Activated naive CD8-positive, alpha-beta T cell treated with anti-CD3 and anti-CD28 coated beads for 36 hours (primary cell): Measurements from ENCODE around the gene TOM1L2. TPM values are rescaled to one million over a fixed set of nuclear protein-coding genes. Genes with fewer than 3 reads are reported as not detected.

Experiments
- DNase-seq: peaks from one replicate; pipeline ENCODE4 v3.0.0; 2021
- H3K27ac Mint-ChIP-seq: one replicate; pipeline ENCODE4 v1.8.0; 2022; ENCODE audit warnings: mild to moderate bottlenecking, moderate library complexity, mixed read lengths
- H3K27me3 Mint-ChIP-seq: one replicate; pipeline ENCODE4 v1.8.0; 2022; ENCODE audit warnings: mild to moderate bottlenecking, mixed read lengths
- H3K36me3 Mint-ChIP-seq: one replicate; pipeline ENCODE4 v1.8.0; 2021; ENCODE audit warnings: mild to moderate bottlenecking, mixed read lengths
- H3K4me1 Mint-ChIP-seq: one replicate; pipeline ENCODE4 v1.8.0; 2021; ENCODE audit warnings: mixed read lengths
- H3K4me3 Mint-ChIP-seq: one replicate; pipeline ENCODE4 v1.8.0; 2022; ENCODE audit warnings: mild to moderate bottlenecking, moderate library complexity, mixed read lengths
- H3K9me3 Mint-ChIP-seq: one replicate; pipeline ENCODE4 v1.8.0; 2022; ENCODE audit warnings: mixed read lengths
- total RNA-seq, 2 experiments: library from RNA; stranded (reverse); gene quantifications; one replicate each; pipeline ENCODE4 v1.2.3, GENCODE V29; 2021

TOM1L2 gene
- total RNA-seq, 2 experiments from 2014 or later: 8.5 to 9.0 TPM

DNA sequence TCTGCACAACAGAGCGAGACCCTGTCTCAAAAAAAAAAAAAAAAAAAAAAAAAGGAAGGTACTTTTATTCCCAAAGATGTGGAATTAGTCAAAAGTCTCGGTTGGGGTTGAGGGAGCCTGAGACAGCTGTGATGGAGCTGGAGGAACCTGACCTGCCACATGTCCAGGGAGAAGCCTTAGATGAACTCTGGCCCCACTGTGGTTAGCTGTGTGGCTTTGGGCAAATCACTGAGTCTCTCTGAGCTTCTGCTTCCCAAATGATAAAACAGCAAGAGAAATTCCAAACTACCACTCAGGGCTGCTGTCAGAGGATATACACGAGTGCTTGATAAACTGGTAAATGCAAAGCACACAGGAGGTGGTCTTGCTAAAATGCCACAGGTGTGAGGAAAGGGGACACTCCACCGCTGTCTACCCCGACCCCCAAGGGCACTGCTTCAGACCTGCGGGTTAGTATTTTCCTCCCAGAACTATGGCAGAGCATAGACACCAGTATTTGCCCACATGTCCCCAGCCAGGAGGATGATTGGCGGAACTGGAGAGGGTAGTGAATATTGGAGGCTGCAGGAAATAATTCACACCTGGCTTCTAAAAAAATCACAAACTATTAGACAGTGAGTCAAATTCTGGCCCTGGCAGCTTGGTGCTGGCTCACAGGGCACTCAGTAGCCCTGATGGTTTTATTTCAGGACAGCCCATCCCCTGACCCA is 15.1 kb upstream of the TOM1L2 start:
- H3K36me3 Mint-ChIP-seq: no peaks in the 10 kb centered on the region
- no peaks in the 10 kb centered on the region for H3K4me1 Mint-ChIP-seq
- no peak overlapping the region for H3K4me3 Mint-ChIP-seq
- no peak overlapping the region for H3K27ac Mint-ChIP-seq
- DNase-seq: no peak
- H3K27me3 Mint-ChIP-seq: no peaks in the 10 kb centered on the region
- H3K9me3 Mint-ChIP-seq: no peaks in the 10 kb centered on the region

GRCh38 chr17:17985555-17985954 is 13.4 kb upstream of the TOM1L2 start:
- DNase-seq: peak; percentile 14
- Mint-ChIP-seq H3K4me1 (no peaks in the 10 kb centered on the region), H3K9me3 (no peaks in the 10 kb centered on the region), H3K36me3 (no peaks in the 10 kb centered on the region), H3K27ac (no peak overlapping the region), H3K4me3 (no peak overlapping the region), H3K27me3 (no peaks in the 10 kb centered on the region)

GRCh38 chr17:17985153-17985552 is 13.0 kb upstream of the TOM1L2 start:
- no peak for DNase-seq
- H3K9me3 Mint-ChIP-seq: no peaks in the 10 kb centered on the region

GRCh38 chr17:17983776-17984175 is 11.6 kb upstream of the TOM1L2 start:
- H3K4me3 Mint-ChIP-seq: no peak overlapping the region
- no peaks in the 10 kb centered on the region for H3K36me3 Mint-ChIP-seq
- no peaks in the 10 kb centered on the region for H3K9me3 Mint-ChIP-seq
- no peak for DNase-seq
- no peaks in the 10 kb centered on the region for H3K27me3 Mint-ChIP-seq
- H3K4me1 Mint-ChIP-seq: no peaks in the 10 kb centered on the region
- no peak overlapping the region for H3K27ac Mint-ChIP-seq

More at GRCh38 chr17:17985153-17985552, 13.0 kb upstream of the TOM1L2 start:
- Mint-ChIP-seq H3K27me3 (no peaks in the 10 kb centered on the region), H3K36me3 (no peaks in the 10 kb centered on the region), H3K4me1 (no peaks in the 10 kb centered on the region), H3K4me3 (no peak overlapping the region), H3K27ac (no peak overlapping the region)

GRCh38 chr17:17983376-17983775 is 11.2 kb upstream of the TOM1L2 start:
- Mint-ChIP-seq H3K9me3 (no peaks in the 10 kb centered on the region), H3K27me3 (no peaks in the 10 kb centered on the region), H3K36me3 (no peaks in the 10 kb centered on the region), H3K4me1 (no peaks in the 10 kb centered on the region), H3K27ac (no peak overlapping the region), H3K4me3 (no peak overlapping the region)
- no peak for DNase-seq

GRCh38 chr17:17982801-17983200 is 10.6 kb upstream of the TOM1L2 start:
- Mint-ChIP-seq H3K27ac (no peak overlapping the region), H3K4me3 (no peak overlapping the region), H3K4me1 (no peaks in the 10 kb centered on the region), H3K27me3 (no peaks in the 10 kb centered on the region), H3K36me3 (no peaks in the 10 kb centered on the region), H3K9me3 (no peaks in the 10 kb centered on the region)
- DNase-seq: no peak

GRCh38 chr17:17981330-17981729 is 9.1 kb upstream of the TOM1L2 start:
- H3K27ac Mint-ChIP-seq: no peak overlapping the region

DNA sequence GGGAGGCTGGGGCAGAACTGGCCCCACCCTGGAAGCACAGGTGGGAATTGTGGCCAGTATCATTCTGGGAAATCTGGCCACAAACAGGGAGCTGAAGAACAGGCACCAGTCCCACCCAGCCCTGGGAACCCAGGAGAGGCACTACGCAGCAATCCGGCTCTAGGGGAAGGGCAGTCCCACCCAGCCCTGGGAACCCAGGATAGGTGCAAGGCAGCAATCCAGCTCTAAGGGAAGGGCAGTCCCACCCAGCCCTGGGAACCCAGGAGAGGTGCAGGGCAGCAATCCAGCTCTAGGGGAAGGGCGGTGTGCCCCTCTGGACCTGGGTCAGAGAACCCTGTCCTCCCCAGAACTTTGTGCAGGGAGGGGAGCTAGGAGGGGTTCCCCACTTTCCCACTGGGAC is 7.6 kb upstream of the TOM1L2 start:
- DNase-seq: no peak
- H3K4me1 Mint-ChIP-seq: no peaks in the 10 kb centered on the region
- no peaks in the 10 kb centered on the region for H3K36me3 Mint-ChIP-seq
- H3K4me3 Mint-ChIP-seq: no peak overlapping the region
- no peaks in the 10 kb centered on the region for H3K9me3 Mint-ChIP-seq
- no peaks in the 10 kb centered on the region for H3K27me3 Mint-ChIP-seq
- no peak overlapping the region for H3K27ac Mint-ChIP-seq

More at GRCh38 chr17:17981330-17981729, 9.1 kb upstream of the TOM1L2 start:
- no peaks in the 10 kb centered on the region for H3K9me3 Mint-ChIP-seq
- H3K4me1 Mint-ChIP-seq: no peaks in the 10 kb centered on the region
- no peak for DNase-seq
- H3K27me3 Mint-ChIP-seq: no peaks in the 10 kb centered on the region
- no peak overlapping the region for H3K4me3 Mint-ChIP-seq
- no peaks in the 10 kb centered on the region for H3K36me3 Mint-ChIP-seq

GRCh38 chr17:17978481-17979424 is 6.6 kb upstream of the TOM1L2 start:
- no peak for DNase-seq
- Mint-ChIP-seq H3K4me1 (peaks cover under 1% of the 10 kb centered on the region), H3K27me3 (no peaks in the 10 kb centered on the region), H3K36me3 (no peaks in the 10 kb centered on the region), H3K9me3 (no peaks in the 10 kb centered on the region), H3K4me3 (no peak overlapping the region), H3K27ac (no peak overlapping the region)

GRCh38 chr17:17976931-17977570 is 4.9 kb upstream of the TOM1L2 start:
- DNase-seq: no peak
- Mint-ChIP-seq H3K27ac (no peak overlapping the region), H3K4me1 (peaks cover 4% of the 10 kb centered on the region), H3K36me3 (no peaks in the 10 kb centered on the region), H3K27me3 (no peaks in the 10 kb centered on the region), H3K4me3 (no peak overlapping the region), H3K9me3 (no peaks in the 10 kb centered on the region)

- no peaks in the 10 kb centered on the region for H3K27me3 Mint-ChIP-seq
- no peaks in the 10 kb centered on the region for H3K9me3 Mint-ChIP-seq
- H3K27ac Mint-ChIP-seq: no peak overlapping the region
- no peaks in the 10 kb centered on the region for H3K36me3 Mint-ChIP-seq
- no peak for DNase-seq
- H3K4me1 Mint-ChIP-seq: peaks cover 15% of the 10 kb centered on the region
- H3K4me3 Mint-ChIP-seq: no peak overlapping the region
Measured at GRCh38 chr17:17975436-17975835, 3.2 kb upstream of the TOM1L2 start.

GRCh38 chr17:17972952-17973254 is 703 bp upstream of the TOM1L2 start:
- no peaks in the 10 kb centered on the region for H3K9me3 Mint-ChIP-seq
- no peak for DNase-seq
- peak overlapping the region; percentile 91 for H3K4me3 Mint-ChIP-seq
- peak overlapping the region; percentile 76 for H3K27ac Mint-ChIP-seq
- no peaks in the 10 kb centered on the region for H3K27me3 Mint-ChIP-seq
- no peaks in the 10 kb centered on the region for H3K36me3 Mint-ChIP-seq
- peaks cover 27% of the 10 kb centered on the region for H3K4me1 Mint-ChIP-seq

GRCh38 chr17:17971431-17972125 is 622 bp downstream of the TOM1L2 start:
- Mint-ChIP-seq H3K4me3 (peak overlapping the region; percentile 84), H3K4me1 (peaks cover 36% of the 10 kb centered on the region), H3K27me3 (no peaks in the 10 kb centered on the region), H3K36me3 (no peaks in the 10 kb centered on the region), H3K9me3 (no peaks in the 10 kb centered on the region), H3K27ac (peak overlapping the region; percentile 69)
- DNase-seq: no peak

GRCh38 chr17:17970699-17971430 is 1.3 kb downstream of the TOM1L2 start:
- H3K27ac Mint-ChIP-seq: peak overlapping the region; percentile 69
- no peaks in the 10 kb centered on the region for H3K9me3 Mint-ChIP-seq
- H3K4me3 Mint-ChIP-seq: peak overlapping the region; percentile 84
- no peaks in the 10 kb centered on the region for H3K36me3 Mint-ChIP-seq
- peaks cover 43% of the 10 kb centered on the region for H3K4me1 Mint-ChIP-seq
- no peak for DNase-seq
- no peaks in the 10 kb centered on the region for H3K27me3 Mint-ChIP-seq
